A673 (cell line): ENCODE measurements around the gene CACNA2D3. TPM values are rescaled to one million over a fixed set of nuclear protein-coding genes. Genes with fewer than 3 reads are reported as not detected.

Source experiments
- BruUV-seq: library from RNA; stranded (reverse); fragments of 400-500 nt; replicated peaks from 2 replicates; lab custom pipeline; 2021; lab: Mats Ljungman, UMichigan
- CTCF ChIA-PET: fragments of 300-600 bp; sonication (Branson Sonifier 250); formaldehyde crosslinking; loops from one replicate; lab custom pipeline; 2022; ENCODE audit warnings: antibody characterized with exemption; lab: Charles Lee
- POLR2A ChIA-PET: fragments of 300-600 bp; sonication (Branson Sonifier 250); formaldehyde crosslinking; loops from one replicate; lab custom pipeline; 2022; ENCODE audit warnings: antibody characterized with exemption; ENCODE audit not compliant: low non-redundant PET; lab: Charles Lee
- DNase-seq: peaks from one replicate; pipeline ENCODE4 v3.0.0-alpha.2; 2015; ENCODE audit warnings: low spot score
- H3K27ac ChIP-seq: fragments of 200-600 bp; sonication (generic); 2 replicates; pipeline ENCODE4 v1.5.1; 2016; ENCODE audit warnings: mixed run types, low read depth, mild to moderate bottlenecking, mixed read lengths, antibody characterized with exemption, low read length; ENCODE audit not compliant: poor library complexity, severe bottlenecking
- H3K27me3 ChIP-seq: fragments of 200-600 bp; sonication (generic); replicated peaks from 2 replicates; pipeline ENCODE4 v1.6.1; 2017; ENCODE audit warnings: mixed run types, low read depth, mild to moderate bottlenecking, mixed read lengths, antibody characterized with exemption, low read length; ENCODE audit not compliant: insufficient read depth, poor library complexity
- H3K36me3 ChIP-seq: fragments of 200-600 bp; sonication (generic); 2 replicates; pipeline ENCODE4 v1.6.1; 2016; ENCODE audit warnings: mixed run types, mild to moderate bottlenecking, mixed read lengths, antibody characterized with exemption, low read length; ENCODE audit not compliant: insufficient read depth, poor library complexity, severe bottlenecking
- H3K4me1 ChIP-seq: fragments of 200-600 bp; sonication (generic); 2 replicates; pipeline ENCODE4 v1.6.1; 2017; ENCODE audit warnings: mixed run types, mild to moderate bottlenecking, mixed read lengths, antibody characterized with exemption, low read length; ENCODE audit not compliant: insufficient read depth, poor library complexity, severe bottlenecking
- H3K4me3 ChIP-seq: fragments of 200-600 bp; sonication (generic); 2 replicates; pipeline ENCODE4 v1.5.1; 2016; ENCODE audit warnings: low read depth, mixed run types, mild to moderate bottlenecking, mixed read lengths, low read length; ENCODE audit not compliant: poor library complexity, severe bottlenecking
- H3K9me3 ChIP-seq: fragments of 200-600 bp; sonication (generic); 2 replicates; pipeline ENCODE4 v1.6.1; 2016; ENCODE audit warnings: mixed run types, low read depth, mild to moderate bottlenecking, mixed read lengths, antibody characterized with exemption, low read length; ENCODE audit not compliant: poor library complexity, severe bottlenecking
- CTCF ChIP-seq: fragments of 300-800, 200-600 bp; sonication (generic); conservative IDR thresholded peaks from 2 replicates; pipeline ENCODE4 v1.5.1; 2017; ENCODE audit warnings: low read depth, mild to moderate bottlenecking, antibody characterized with exemption, low read length, moderate library complexity, mixed read lengths
- EZH2 ChIP-seq: fragments of 200-600 bp; sonication (generic); IDR thresholded peaks from 2 replicates; pipeline ENCODE4 v1.6.1; 2017; ENCODE audit warnings: borderline replicate concordance, low read depth, mild to moderate bottlenecking, mixed read lengths, antibody characterized with exemption, low read length; ENCODE audit not compliant: poor library complexity, severe bottlenecking
- intact Hi-C: fragments of 100-400 bp; cut with micrococcal nuclease; formaldehyde crosslinking; loops from one replicate; pipeline ENCODE4 v1.10.0; 2022; ENCODE audit not compliant: unreplicated experiment
- total RNA-seq: library from RNA; stranded (reverse); gene quantifications from 2 replicates; pipeline ENCODE4 v1.2.3, GENCODE V29; 2021

Gene CACNA2D3
- total RNA-seq, 1 experiment from 2014 or later = not detected

DNA sequence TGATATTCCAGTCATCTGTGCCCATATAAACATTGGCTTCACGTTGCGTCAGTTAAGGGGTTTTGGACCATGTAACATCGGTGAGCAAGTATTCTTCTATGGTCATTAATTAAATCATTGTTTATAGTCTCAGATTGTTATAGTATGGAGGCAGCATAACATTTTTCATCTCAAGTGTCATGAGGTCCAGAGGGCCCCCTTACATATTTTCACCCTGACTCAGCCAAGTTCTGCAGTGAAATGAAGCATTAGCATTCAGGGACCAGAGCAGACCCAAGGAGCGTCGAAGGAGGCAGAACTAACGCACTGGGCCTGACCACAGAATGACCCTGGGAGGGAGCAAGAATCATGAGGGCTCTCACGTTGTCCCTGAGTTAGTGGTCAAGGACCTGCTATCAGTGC, 634.0 kb downstream of the CACNA2D3 start:
- DNase-seq = no peak
- no peaks in the 10 kb centered on the region for H3K9me3 ChIP-seq
- intact Hi-C loops = no loop called here
- H3K27ac ChIP-seq = no peak overlapping the region
- H3K4me1 ChIP-seq = no peaks in the 10 kb centered on the region
- no peaks in the 10 kb centered on the region for H3K27me3 ChIP-seq
- ChIA-PET CTCF (no interaction called here), POLR2A (no interaction called here)
- TF ChIP-seq EZH2 (no peak), CTCF (no peak)
- no peaks in the 10 kb centered on the region for H3K36me3 ChIP-seq
- no peak overlapping the region for H3K4me3 ChIP-seq
- no TSS peak for BruUV-seq

GRCh38 chr3:54758461-54758860, 636.1 kb downstream of the CACNA2D3 start:
- Histone ChIP-seq H3K27ac (no peak overlapping the region), H3K4me1 (no peaks in the 10 kb centered on the region), H3K36me3 (no peaks in the 10 kb centered on the region), H3K4me3 (no peak overlapping the region), H3K27me3 (no peaks in the 10 kb centered on the region), H3K9me3 (no peaks in the 10 kb centered on the region)
- CTCF ChIA-PET = no interaction called here
- intact Hi-C loops = no loop called here
- POLR2A ChIA-PET = no interaction called here
- DNase-seq = no peak
- TF ChIP-seq CTCF (no peak), EZH2 (no peak)
- no TSS peak for BruUV-seq

- H3K4me3 ChIP-seq = no peak overlapping the region
- no peaks in the 10 kb centered on the region for H3K4me1 ChIP-seq
- H3K36me3 ChIP-seq = no peaks in the 10 kb centered on the region
- no peak for DNase-seq
- H3K27me3 ChIP-seq = no peaks in the 10 kb centered on the region
- no peaks in the 10 kb centered on the region for H3K9me3 ChIP-seq
- TF ChIP-seq CTCF = no peak
- no peak for TF ChIP-seq EZH2
- intact Hi-C loops = no loop called here
- no peak overlapping the region for H3K27ac ChIP-seq
- CTCF ChIA-PET = no interaction called here
- POLR2A ChIA-PET = no interaction called here
- no TSS peak for BruUV-seq
Observed at GRCh38 chr3:54759166-54759565, 636.8 kb downstream of the CACNA2D3 start.
